ENCODE results near the gene RNF112. TPM values are rescaled to one million over a fixed set of nuclear protein-coding genes. Genes with fewer than 3 reads are reported as not detected.
"Not testable (repeated sequence)": the region's sequence is repeated elsewhere in the genome, so short reads cannot be mapped to it uniquely, and the experiment has no call there.

Gene RNF112
- total RNA-seq, 4 donors from 2014 or later, result 2.3 to 5.4 (median 4.3) TPM

GRCh38 chr17:19460700-19461099 lies 49.7 kb downstream of the RNF112 start:
- no peak for DNase-seq (ENCODE audit: extremely low spot score)
- 79% methylated on average over 3 of the region's 3 CpGs for WGBS
- TF ChIP-seq, protein P1, sequence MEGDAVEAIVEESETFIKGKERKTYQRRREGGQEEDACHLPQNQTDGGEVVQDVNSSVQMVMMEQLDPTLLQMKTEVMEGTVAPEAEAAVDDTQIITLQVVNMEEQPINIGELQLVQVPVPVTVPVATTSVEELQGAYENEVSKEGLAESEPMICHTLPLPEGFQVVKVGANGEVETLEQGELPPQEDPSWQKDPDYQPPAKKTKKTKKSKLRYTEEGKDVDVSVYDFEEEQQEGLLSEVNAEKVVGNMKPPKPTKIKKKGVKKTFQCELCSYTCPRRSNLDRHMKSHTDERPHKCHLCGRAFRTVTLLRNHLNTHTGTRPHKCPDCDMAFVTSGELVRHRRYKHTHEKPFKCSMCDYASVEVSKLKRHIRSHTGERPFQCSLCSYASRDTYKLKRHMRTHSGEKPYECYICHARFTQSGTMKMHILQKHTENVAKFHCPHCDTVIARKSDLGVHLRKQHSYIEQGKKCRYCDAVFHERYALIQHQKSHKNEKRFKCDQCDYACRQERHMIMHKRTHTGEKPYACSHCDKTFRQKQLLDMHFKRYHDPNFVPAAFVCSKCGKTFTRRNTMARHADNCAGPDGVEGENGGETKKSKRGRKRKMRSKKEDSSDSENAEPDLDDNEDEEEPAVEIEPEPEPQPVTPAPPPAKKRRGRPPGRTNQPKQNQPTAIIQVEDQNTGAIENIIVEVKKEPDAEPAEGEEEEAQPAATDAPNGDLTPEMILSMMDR (IDR thresholded peaks at IDR 0.05), result no peak
- no peak for TF ChIP-seq POLR2A (IDR thresholded peaks at IDR 0.05; ENCODE audit: low read depth)
- TF ChIP-seq POLR2AphosphoS5 (IDR thresholded peaks at IDR 0.05), result no peak
- TF ChIP-seq EP300 (IDR thresholded peaks at IDR 0.05), result no peak
- Histone ChIP-seq H3K36me3 (no peaks in the 10 kb centered on the region), H3K9me3 (no peaks in the 10 kb centered on the region), H3K4me3 (no peak overlapping the region), H3K4me1 (peaks cover 0 to 41% (median 36%) of the 10 kb centered on the region in 4 donors), H3K27me3 (no peaks in the 10 kb centered on the region), H3K27ac (replicated peaks in 1 of 4) (peak overlapping the region in 1 of 4 donors; percentile 22)
- intact Hi-C loops (cut with DNase I), result no loop called here

- H3K4me1 ChIP-seq, result peaks cover 0 to 43% (median 36%) of the 10 kb centered on the region in 4 donors
These were observed 50.1 kb downstream of the RNF112 start for GRCh38 chr17:19461116-19461515.

DNA sequence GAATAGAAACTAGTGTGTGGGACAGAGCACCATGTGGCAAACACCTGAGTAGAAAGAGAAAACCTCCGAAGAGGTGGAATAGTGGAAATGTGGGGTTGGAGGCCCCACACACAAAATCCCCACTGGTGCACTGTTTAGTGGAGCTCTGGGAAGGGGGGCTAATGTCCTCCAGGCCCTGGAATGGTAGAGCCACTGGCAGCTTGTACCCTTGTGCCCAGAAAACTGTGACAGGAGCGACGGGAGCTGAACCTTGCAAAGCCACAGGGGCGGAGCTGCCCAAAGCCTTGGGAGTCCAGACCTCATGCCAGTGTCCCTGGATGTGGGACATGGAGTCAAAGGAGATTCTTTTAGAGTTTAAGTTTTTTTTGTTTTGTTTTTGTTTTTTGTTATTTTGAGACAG lies 50.6 kb downstream of the RNF112 start:
- peaks cover 0 to 43% (median 36%) of the 10 kb centered on the region in 4 donors for H3K4me1 ChIP-seq
- H3K27me3 ChIP-seq, result no peaks in the 10 kb centered on the region
- H3K27ac ChIP-seq (replicated peaks in 1 of 4), result no peak overlapping the region
- TF ChIP-seq POLR2A (IDR thresholded peaks at IDR 0.05; ENCODE audit: low read depth) (no peak), EP300 (IDR thresholded peaks at IDR 0.05) (no peak), POLR2AphosphoS5 (IDR thresholded peaks at IDR 0.05) (no peak)
- TF ChIP-seq, protein P1 (IDR thresholded peaks at IDR 0.05), result no peak
- H3K9me3 ChIP-seq, result no peaks in the 10 kb centered on the region
- WGBS, result 100% methylated on average over 4 of the region's 4 CpGs
- no peaks in the 10 kb centered on the region for H3K36me3 ChIP-seq
- no peak for DNase-seq (ENCODE audit: extremely low spot score)
- H3K4me3 ChIP-seq, result no peak overlapping the region
- intact Hi-C loops (cut with DNase I), result no loop called here

More at GRCh38 chr17:19461116-19461515, 50.1 kb downstream of the RNF112 start:
- no peak for DNase-seq (ENCODE audit: extremely low spot score)
- H3K27me3 ChIP-seq, result no peaks in the 10 kb centered on the region
- no peak overlapping the region for H3K4me3 ChIP-seq
- peak overlapping the region in 2 of 4 donors; percentile 8 to 22 for H3K27ac ChIP-seq (replicated peaks in 1 of 4)
- H3K9me3 ChIP-seq, result no peaks in the 10 kb centered on the region
- intact Hi-C loops (cut with DNase I), result no loop called here
- no peaks in the 10 kb centered on the region for H3K36me3 ChIP-seq
- TF ChIP-seq POLR2A (IDR thresholded peaks at IDR 0.05; ENCODE audit: low read depth), result no peak
- TF ChIP-seq, protein P1 (IDR thresholded peaks at IDR 0.05), result no peak
- TF ChIP-seq EP300 (IDR thresholded peaks at IDR 0.05), result no peak
- no peak for TF ChIP-seq POLR2AphosphoS5 (IDR thresholded peaks at IDR 0.05)

DNA sequence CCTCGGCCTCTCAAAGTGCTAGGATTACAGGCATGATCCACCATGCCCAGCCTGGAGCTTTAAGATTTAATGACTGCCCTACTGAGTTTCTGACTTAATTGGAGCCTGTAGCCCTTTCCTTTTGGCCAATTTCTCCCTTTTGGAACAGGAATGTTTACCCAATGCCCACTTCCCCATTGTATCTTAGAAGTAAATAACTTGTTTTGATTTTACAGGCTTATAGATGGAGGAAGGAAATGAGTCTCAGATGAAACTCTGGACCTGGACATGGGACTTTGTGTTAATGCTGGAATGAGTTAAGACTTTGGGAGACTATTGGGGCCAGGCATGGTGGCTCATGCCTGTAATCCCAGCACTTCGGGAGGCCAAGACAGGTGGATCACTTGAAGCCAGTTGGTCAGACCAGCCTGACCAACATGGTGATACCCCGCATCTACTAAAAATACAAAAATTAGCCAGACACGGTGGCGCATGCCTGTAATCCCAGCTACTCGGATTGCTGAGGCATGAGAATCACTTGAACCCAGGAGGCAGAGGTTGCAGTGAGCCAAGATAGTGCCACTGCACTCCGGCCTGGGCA lies 51.5 kb downstream of the RNF112 start:
- intact Hi-C loops (cut with DNase I); H3K27me3 ChIP-seq; DNase-seq (ENCODE audit: extremely low spot score); H3K4me3 ChIP-seq; H3K9me3 ChIP-seq; H3K36me3 ChIP-seq: not testable (repeated sequence)
- Histone ChIP-seq H3K27ac (replicated peaks in 1 of 4) (peak overlapping the region in 3 of 4 donors; percentile 30 to 82 (median 68)), H3K4me1 (peaks cover 0 to 43% (median 36%) of the 10 kb centered on the region in 4 donors)
- 90% methylated on average over 7 of the region's 7 CpGs for WGBS

- Histone ChIP-seq H3K36me3 (no peaks in the 10 kb centered on the region), H3K27ac (replicated peaks in 1 of 4) (peak overlapping the region; percentile 68 to 82 (median 70)), H3K9me3 (no peaks in the 10 kb centered on the region), H3K4me1 (peaks cover 0 to 43% (median 36%) of the 10 kb centered on the region in 4 donors), H3K27me3 (no peaks in the 10 kb centered on the region), H3K4me3 (peak overlapping the region in 2 of 4 donors; percentile 5 to 7)
- 67% methylated on average over 14 of the region's 14 CpGs for WGBS
- intact Hi-C loops (cut with DNase I), result no loop called here
- peak in 1 of 2 donors; percentile 14 for TF ChIP-seq POLR2AphosphoS5 (IDR thresholded peaks at IDR 0.05)
- no peak for TF ChIP-seq EP300 (IDR thresholded peaks at IDR 0.05)
- DNase-seq (ENCODE audit: extremely low spot score), result no peak
These were observed 53.3 kb downstream of the RNF112 start for GRCh38 chr17:19464031-19465026.

Small RNAs within 50 kb of the gene (small RNA-seq; reads per million reads assigned to genes)
- gene RF00537, result 0 reads per million in 3 donors

Other genes starting within 250 kb of the RNF112 start
- gene EPN2, start 173.9 kb upstream of the RNF112 start, total RNA-seq, result 10 to 100 TPM; 26.5 to 49.2 (median 38.9) TPM
- gene B9D1, start 48.5 kb upstream of the RNF112 start, total RNA-seq, result 10 to 100 TPM in 1 of 4 donors, 1 to 10 TPM in 3; 9.5 to 13.8 (median 9.9) TPM
- 10 to 100 TPM; 26.3 to 41.4 (median 33.2) TPM for gene MAPK7, start 32.7 kb upstream of the RNF112 start, total RNA-seq
- 100 to 1,000 TPM; 127 to 315 (median 226) TPM for gene MFAP4, start 24.0 kb upstream of the RNF112 start, total RNA-seq
- gene SLC47A1, start 122.6 kb downstream of the RNF112 start, total RNA-seq, result 1 to 10 TPM in 1 of 4 donors, under 1 TPM in 1, not detected in 2; 0.17 to 1.8 TPM
- 100 to 1,000 TPM; 104 to 182 (median 115) TPM for gene ALDH3A2, start 237.5 kb downstream of the RNF112 start, total RNA-seq